HepG2 (cell line): Measurements from ENCODE around the gene ATRX. TPM values are rescaled to one million over a fixed set of nuclear protein-coding genes. Genes with fewer than 3 reads are reported as not detected.

Source experiments
- EHMT2 ChIP-seq: fragments of 200-600 bp; sonication (generic); IDR thresholded peaks from 2 replicates; pipeline ENCODE4 v1.7.0; 2017; ENCODE audit warnings: antibody characterized with exemption, low read depth, low read length, borderline replicate concordance
- ELF3 ChIP-seq: IDR thresholded peaks from 2 replicates; pipeline ENCODE4 v1.6.1; 2016; ENCODE audit warnings: missing genetic modification reagents, missing compliant biosample characterization
- ETV5 ChIP-seq: IDR thresholded peaks from 2 replicates; pipeline ENCODE4 v1.6.1; 2018; ENCODE audit warnings: missing biosample characterization, missing genetic modification reagents, inconsistent platforms, borderline replicate concordance
- FOXC1 ChIP-seq: sonication (generic); formaldehyde crosslinking; IDR thresholded peaks from 2 replicates; pipeline ENCODE4 v1.8.0; 2022; ENCODE audit warnings: mild to moderate bottlenecking, missing genetic modification reagents, borderline replicate concordance
- HINFP ChIP-seq: sonication (generic); formaldehyde crosslinking; IDR thresholded peaks from 2 replicates; pipeline ENCODE4 v1.4.0; 2020; ENCODE audit warnings: low read depth, mild to moderate bottlenecking, missing genetic modification reagents
- MAFF ChIP-seq: IDR thresholded peaks from 2 replicates; pipeline ENCODE4 v1.6.1; 2011; ENCODE audit warnings: low read depth, low read length, improper control_type of control experiment
- MIER3 ChIP-seq: IDR thresholded peaks from 2 replicates; pipeline ENCODE4 v1.6.1; 2016; ENCODE audit warnings: missing compliant biosample characterization, borderline replicate concordance
- POLR2A ChIP-seq, 2 experiments: IDR thresholded peaks; 2 replicates each; pipeline ENCODE4 v1.6.1; 2011; ENCODE audit warnings: low read depth in 2 of 2, low read length in 2 of 2, mild to moderate bottlenecking in 1 of 2, moderate library complexity in 1 of 2; ENCODE audit not compliant: insufficient read depth in 1 of 2
- SPEN ChIP-seq: sonication (generic); formaldehyde crosslinking; IDR thresholded peaks from 2 replicates; pipeline ENCODE4 v1.5.1; 2020; ENCODE audit warnings: low read depth, mild to moderate bottlenecking, missing genetic modification reagents
- SUZ12 ChIP-seq: fragments of 150-350 bp; IDR thresholded peaks from 2 replicates; pipeline ENCODE4 v1.6.1; 2014; ENCODE audit warnings: low read depth, low read length
- ZBED4 ChIP-seq: sonication (generic); formaldehyde crosslinking; IDR thresholded peaks from 2 replicates; pipeline ENCODE4 v1.4.0; 2020; ENCODE audit warnings: missing genetic modification reagents, borderline replicate concordance
- ZBTB33 ChIP-seq: sonication (generic); formaldehyde crosslinking; IDR thresholded peaks from 2 replicates; pipeline ENCODE4 v1.4.0; 2020; ENCODE audit warnings: missing genetic modification reagents
- ZBTB42 ChIP-seq: sonication (generic); formaldehyde crosslinking; IDR thresholded peaks from 2 replicates; pipeline ENCODE4 v1.5.0; 2020; ENCODE audit warnings: mild to moderate bottlenecking, missing genetic modification reagents
- ZMYM3 ChIP-seq: sonication (generic); formaldehyde crosslinking; IDR thresholded peaks from 2 replicates; pipeline ENCODE4 v1.5.1; 2020; ENCODE audit warnings: mild to moderate bottlenecking, missing genetic modification reagents
- ZNF205 ChIP-seq: IDR thresholded peaks from 2 replicates; pipeline ENCODE4 v1.6.1; 2018; ENCODE audit warnings: missing biosample characterization, missing genetic modification reagents
- ZNF687 ChIP-seq: sonication (generic); formaldehyde crosslinking; IDR thresholded peaks from 2 replicates; pipeline ENCODE4 v1.5.1; 2020; ENCODE audit warnings: mild to moderate bottlenecking, missing genetic modification reagents, moderate library complexity
- ZNF841 ChIP-seq: sonication (generic); formaldehyde crosslinking; IDR thresholded peaks from 2 replicates; pipeline ENCODE4 v1.8.1; 2023; ENCODE audit warnings: missing genetic modification reagents, borderline replicate concordance
- polyA plus RNA-seq, 8 experiments: library from polyadenylated mRNA; depleted of rRNA in 3 of 8; stranded (reverse) in 7 of 8; unstranded in 1 of 8; fragments of >200 nt; fragmentation: Illumina TruSeq in 4 of 8; extraction: Trizol in 4 of 8; gene quantifications; 2 replicates each; pipeline versions ENCODE4 v1.2.1 to v1.2.3, GENCODE V29; 2011 to 2016; ENCODE audit warnings: low read depth in 4 of 8, missing spikeins in 1 of 8, mixed read lengths in 1 of 8; ENCODE audit not compliant: insufficient read depth in 1 of 8
- total RNA-seq, 5 experiments: library from RNA; depleted of rRNA; stranded (reverse); fragments of >200 nt; fragmentation: Illumina TruSeq; extraction: Trizol; gene quantifications; 2 replicates each; pipeline ENCODE4 v1.2.3, GENCODE V29; 2016; ENCODE audit warnings: low read depth in 1 of 5
- TF ChIP-seq, protein P1 (sequence below): sonication (generic); formaldehyde crosslinking; IDR thresholded peaks from 2 replicates; pipeline ENCODE4 v1.4.0; 2020; ENCODE audit warnings: missing genetic modification reagents, mild to moderate bottlenecking, borderline replicate concordance

ATRX gene
- total and polyA plus RNA-seq, 2 of the 13 experiments (the other 11 are each of a cell fraction or from before 2014, with no cell fraction given), result 26.1 to 44.5 TPM

DNA sequence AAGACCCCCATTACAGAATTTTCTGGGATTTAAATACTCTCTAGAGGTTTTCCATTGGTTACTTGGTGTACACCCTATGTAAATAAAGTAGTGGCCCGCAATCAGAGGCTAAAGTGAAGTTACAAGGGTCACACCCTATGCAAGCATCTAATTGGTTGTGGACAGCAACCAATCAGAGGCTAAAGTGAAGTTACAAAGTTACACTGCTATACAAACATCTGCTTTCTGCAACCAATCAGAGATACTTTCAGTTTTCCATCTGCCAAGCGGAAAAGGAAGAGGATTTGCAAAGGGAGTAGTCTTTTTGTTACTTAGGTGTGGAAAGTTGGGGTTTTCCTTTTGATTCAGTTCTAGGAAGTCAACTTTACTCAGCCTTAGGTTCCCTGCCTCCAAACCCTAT, 2.0 kb upstream of the ATRX start (continued):
- TF ChIP-seq ZBTB33 (CRISPR knock-in tag) (no peak), ETV5 (CRISPR knock-in tag) (no peak), ZNF205 (no peak), SUZ12 (no peak), ZBED4 (CRISPR knock-in tag) (no peak), ELF3 (CRISPR knock-in tag) (no peak), ZNF687 (CRISPR knock-in tag) (no peak), HINFP (CRISPR knock-in tag) (no peak), ZNF841 (CRISPR knock-in tag) (no peak), MIER3 (CRISPR knock-in tag) (no peak), EHMT2 (no peak), ZBTB42 (CRISPR knock-in tag) (no peak), ZMYM3 (no peak), SPEN (CRISPR knock-in tag) (no peak), MAFF (no peak), POLR2A (IDR thresholded peaks at IDR 0.05; ENCODE audit: insufficient read depth in 1 of 2, low read depth in 2 of 2, low read length in 2 of 2) (peak in 1 of 2 experiments; percentile 35; a peak in 1 of 4 replicates), FOXC1 (no peak)
- TF ChIP-seq, protein P1, sequence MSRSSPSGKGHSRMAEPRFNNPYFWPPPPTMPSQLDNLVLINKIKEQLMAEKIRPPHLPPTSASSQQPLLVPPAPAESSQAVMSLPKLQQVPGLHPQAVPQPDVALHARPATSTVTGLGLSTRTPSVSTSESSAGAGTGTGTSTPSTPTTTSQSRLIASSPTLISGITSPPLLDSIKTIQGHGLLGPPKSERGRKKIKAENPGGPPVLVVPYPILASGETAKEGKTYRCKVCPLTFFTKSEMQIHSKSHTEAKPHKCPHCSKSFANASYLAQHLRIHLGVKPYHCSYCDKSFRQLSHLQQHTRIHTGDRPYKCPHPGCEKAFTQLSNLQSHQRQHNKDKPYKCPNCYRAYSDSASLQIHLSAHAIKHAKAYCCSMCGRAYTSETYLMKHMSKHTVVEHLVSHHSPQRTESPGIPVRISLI, result no peak
